ENCODE measurements around the gene DGKB. TPM values are rescaled to one million over a fixed set of nuclear protein-coding genes. Genes with fewer than 3 reads are reported as not detected.

The DGKB gene
- polyA plus RNA-seq, 1 of the 3 experiments (the other 2 are of a cell fraction): 2.1 TPM

DNA sequence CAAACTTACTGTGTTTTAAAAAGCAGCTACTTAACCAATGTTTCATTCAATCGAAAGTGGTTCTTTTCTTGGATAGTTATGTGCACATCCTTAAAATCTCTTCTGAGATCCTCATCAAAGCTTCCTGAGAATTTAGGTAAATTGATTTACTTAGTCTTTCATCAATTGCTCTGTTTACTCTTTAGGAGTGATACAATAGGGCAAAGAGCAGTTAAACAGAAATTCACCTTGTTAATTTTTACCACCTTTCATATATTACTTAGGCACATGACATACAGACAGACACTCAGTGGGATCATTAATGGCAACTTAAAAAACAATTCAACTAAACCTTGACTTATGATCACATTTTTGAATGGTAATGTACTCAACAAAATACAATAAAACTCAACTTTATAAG, 456.3 kb downstream of the DGKB start:
- no peaks in the 10 kb centered on the region; the same call in 1 of the 2 replicates for H3K9me2 ChIP-seq
- no peak overlapping the region for H3K4me2 ChIP-seq
- no peaks in the 10 kb centered on the region for H3F3A ChIP-seq (replicated peaks; ENCODE audit: insufficient read depth)
- no peak for DNase-seq
- no peaks in the 10 kb centered on the region for H3K4me1 ChIP-seq (ENCODE audit: control insufficient read depth in 1 of 2, insufficient read depth in 2 of 2, low read depth in 1 of 2, low read length in 1 of 2)
- H2AFZ ChIP-seq (ENCODE audit: low read depth): no peak overlapping the region
- H3K79me2 ChIP-seq (ENCODE audit: insufficient read depth): no peaks in the 10 kb centered on the region
- H3K9me3 ChIP-seq: no peaks in the 10 kb centered on the region
- TF ChIP-seq FOSL2 (IDR thresholded peaks at IDR 0.05; ENCODE audit: borderline replicate concordance, low read depth): no peak
- TF ChIP-seq GATA2 (CRISPR knock-in tag; IDR thresholded peaks at IDR 0.05): no peak
- no peak for TF ChIP-seq RFX5 (IDR thresholded peaks at IDR 0.05; ENCODE audit: low read length)
- no peak for TF ChIP-seq EP300 (IDR thresholded peaks at IDR 0.05; ENCODE audit: borderline replicate concordance in 1 of 2, low read depth in 1 of 2, low read length in 1 of 2)
- no peak for TF ChIP-seq TEAD4 (IDR thresholded peaks at IDR 0.05; ENCODE audit: borderline replicate concordance, insufficient read depth)
- TF ChIP-seq, protein P1, sequence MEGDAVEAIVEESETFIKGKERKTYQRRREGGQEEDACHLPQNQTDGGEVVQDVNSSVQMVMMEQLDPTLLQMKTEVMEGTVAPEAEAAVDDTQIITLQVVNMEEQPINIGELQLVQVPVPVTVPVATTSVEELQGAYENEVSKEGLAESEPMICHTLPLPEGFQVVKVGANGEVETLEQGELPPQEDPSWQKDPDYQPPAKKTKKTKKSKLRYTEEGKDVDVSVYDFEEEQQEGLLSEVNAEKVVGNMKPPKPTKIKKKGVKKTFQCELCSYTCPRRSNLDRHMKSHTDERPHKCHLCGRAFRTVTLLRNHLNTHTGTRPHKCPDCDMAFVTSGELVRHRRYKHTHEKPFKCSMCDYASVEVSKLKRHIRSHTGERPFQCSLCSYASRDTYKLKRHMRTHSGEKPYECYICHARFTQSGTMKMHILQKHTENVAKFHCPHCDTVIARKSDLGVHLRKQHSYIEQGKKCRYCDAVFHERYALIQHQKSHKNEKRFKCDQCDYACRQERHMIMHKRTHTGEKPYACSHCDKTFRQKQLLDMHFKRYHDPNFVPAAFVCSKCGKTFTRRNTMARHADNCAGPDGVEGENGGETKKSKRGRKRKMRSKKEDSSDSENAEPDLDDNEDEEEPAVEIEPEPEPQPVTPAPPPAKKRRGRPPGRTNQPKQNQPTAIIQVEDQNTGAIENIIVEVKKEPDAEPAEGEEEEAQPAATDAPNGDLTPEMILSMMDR (IDR thresholded peaks at IDR 0.05): no peak
- TF ChIP-seq, protein P2, sequence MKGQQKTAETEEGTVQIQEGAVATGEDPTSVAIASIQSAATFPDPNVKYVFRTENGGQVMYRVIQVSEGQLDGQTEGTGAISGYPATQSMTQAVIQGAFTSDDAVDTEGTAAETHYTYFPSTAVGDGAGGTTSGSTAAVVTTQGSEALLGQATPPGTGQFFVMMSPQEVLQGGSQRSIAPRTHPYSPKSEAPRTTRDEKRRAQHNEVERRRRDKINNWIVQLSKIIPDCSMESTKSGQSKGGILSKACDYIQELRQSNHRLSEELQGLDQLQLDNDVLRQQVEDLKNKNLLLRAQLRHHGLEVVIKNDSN (IDR thresholded peaks at IDR 0.05; ENCODE audit: borderline replicate concordance, low read depth): no peak
- TF ChIP-seq, protein P3, sequence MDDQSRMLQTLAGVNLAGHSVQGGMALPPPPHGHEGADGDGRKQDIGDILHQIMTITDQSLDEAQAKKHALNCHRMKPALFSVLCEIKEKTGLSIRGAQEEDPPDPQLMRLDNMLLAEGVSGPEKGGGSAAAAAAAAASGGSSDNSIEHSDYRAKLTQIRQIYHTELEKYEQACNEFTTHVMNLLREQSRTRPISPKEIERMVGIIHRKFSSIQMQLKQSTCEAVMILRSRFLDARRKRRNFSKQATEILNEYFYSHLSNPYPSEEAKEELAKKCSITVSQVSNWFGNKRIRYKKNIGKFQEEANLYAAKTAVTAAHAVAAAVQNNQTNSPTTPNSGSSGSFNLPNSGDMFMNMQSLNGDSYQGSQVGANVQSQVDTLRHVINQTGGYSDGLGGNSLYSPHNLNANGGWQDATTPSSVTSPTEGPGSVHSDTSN (IDR thresholded peaks at IDR 0.05): no peak
- TF ChIP-seq, protein P4, sequence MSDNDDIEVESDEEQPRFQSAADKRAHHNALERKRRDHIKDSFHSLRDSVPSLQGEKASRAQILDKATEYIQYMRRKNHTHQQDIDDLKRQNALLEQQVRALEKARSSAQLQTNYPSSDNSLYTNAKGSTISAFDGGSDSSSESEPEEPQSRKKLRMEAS (IDR thresholded peaks at IDR 0.05; ENCODE audit: low read depth): no peak
- no peak for TF ChIP-seq GABPA (IDR thresholded peaks at IDR 0.05; ENCODE audit: low read depth)
- TF ChIP-seq EZH2phosphoT487 (IDR thresholded peaks at IDR 0.05; ENCODE audit: borderline replicate concordance, low read depth): no peak
- TF ChIP-seq, protein P5, sequence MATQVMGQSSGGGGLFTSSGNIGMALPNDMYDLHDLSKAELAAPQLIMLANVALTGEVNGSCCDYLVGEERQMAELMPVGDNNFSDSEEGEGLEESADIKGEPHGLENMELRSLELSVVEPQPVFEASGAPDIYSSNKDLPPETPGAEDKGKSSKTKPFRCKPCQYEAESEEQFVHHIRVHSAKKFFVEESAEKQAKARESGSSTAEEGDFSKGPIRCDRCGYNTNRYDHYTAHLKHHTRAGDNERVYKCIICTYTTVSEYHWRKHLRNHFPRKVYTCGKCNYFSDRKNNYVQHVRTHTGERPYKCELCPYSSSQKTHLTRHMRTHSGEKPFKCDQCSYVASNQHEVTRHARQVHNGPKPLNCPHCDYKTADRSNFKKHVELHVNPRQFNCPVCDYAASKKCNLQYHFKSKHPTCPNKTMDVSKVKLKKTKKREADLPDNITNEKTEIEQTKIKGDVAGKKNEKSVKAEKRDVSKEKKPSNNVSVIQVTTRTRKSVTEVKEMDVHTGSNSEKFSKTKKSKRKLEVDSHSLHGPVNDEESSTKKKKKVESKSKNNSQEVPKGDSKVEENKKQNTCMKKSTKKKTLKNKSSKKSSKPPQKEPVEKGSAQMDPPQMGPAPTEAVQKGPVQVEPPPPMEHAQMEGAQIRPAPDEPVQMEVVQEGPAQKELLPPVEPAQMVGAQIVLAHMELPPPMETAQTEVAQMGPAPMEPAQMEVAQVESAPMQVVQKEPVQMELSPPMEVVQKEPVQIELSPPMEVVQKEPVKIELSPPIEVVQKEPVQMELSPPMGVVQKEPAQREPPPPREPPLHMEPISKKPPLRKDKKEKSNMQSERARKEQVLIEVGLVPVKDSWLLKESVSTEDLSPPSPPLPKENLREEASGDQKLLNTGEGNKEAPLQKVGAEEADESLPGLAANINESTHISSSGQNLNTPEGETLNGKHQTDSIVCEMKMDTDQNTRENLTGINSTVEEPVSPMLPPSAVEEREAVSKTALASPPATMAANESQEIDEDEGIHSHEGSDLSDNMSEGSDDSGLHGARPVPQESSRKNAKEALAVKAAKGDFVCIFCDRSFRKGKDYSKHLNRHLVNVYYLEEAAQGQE (IDR thresholded peaks at IDR 0.05; ENCODE audit: low read depth, low read length): no peak
- TF ChIP-seq FOXJ3 (CRISPR knock-in tag; IDR thresholded peaks at IDR 0.05): no peak
- WGBS (ENCODE audit: low lambda C conversion rate): 66% methylated on average over 1 of the region's 1 CpG
- H3K9ac ChIP-seq: no peak overlapping the region
- no peak overlapping the region for H3K4me3 ChIP-seq (ENCODE audit: low read depth in 2 of 2, low read length in 1 of 2)
- ChIA-PET CTCF (interaction anchor here (1.7 to 2.0 kb wide), 2 partner anchors 10 to 246 kb away, joined by 5 to 17 read pairs; no protein-coding TSS in a partner anchor), POLR2A (no interaction called here)
- no peak overlapping the region for H3K27ac ChIP-seq (ENCODE audit: low read depth in 2 of 2, low read length in 1 of 2)
- H3K36me3 ChIP-seq (replicated peaks in 1 of 2; ENCODE audit: control insufficient read depth in 1 of 2, insufficient read depth in 2 of 2, low read length in 1 of 2): no peaks in the 10 kb centered on the region
- H3K27me3 ChIP-seq (ENCODE audit: insufficient read depth): no peaks in the 10 kb centered on the region
- H4K20me1 ChIP-seq (ENCODE audit: insufficient read depth): no peaks in the 10 kb centered on the region

All from SK-N-SH (cell line).